SHP77 (cell line): ENCODE measurements around the gene ZBTB21.

Experiments
- DNase-seq, 2 experiments: peaks; one replicate each; lab custom pipeline; 2025; lab: John Stamatoyannopoulos, UW

The ZBTB21 gene

DNA sequence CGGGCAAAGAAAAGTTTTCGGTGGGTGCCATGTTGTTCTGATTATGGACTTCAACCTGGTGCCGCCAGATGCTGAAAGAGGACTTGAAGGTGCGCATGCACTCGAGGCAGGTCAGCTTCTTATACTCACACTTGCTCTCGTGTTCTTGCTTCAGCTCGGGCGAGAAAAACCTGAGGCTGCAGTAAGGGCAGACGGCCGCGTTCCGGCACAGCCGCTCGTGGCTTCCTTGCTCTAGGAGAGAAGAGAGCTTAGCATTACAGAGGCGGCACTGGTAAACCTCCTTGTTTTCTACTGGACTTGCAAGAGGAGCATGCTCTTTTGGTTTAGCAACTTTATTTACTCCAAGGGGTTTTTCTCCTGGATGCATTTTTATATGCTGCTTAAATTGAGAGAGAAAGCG is 18.5 kb downstream of the ZBTB21 start:
- no peak for DNase-seq

DNA sequence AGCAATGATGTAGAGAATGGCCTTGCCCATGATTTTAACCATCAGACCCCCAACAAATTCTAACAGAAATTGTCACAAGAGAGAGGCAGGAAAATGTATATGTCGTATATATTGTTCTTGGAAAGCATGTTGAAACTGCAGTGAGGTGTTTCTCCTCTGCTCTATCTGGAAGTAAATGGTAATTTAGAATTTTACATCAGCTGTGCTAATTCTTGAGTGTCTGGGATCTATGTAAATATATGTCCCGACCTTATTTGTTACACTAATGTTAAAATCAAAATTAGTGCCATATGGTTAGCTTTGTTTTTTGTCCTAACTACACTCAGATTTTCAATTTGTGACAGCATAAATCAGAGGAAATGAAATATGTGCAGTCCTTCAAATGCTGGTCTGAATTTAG is 20.5 kb downstream of the ZBTB21 start:
- DNase-seq = no peak

- no peak for DNase-seq
Measured at GRCh38 chr21:41987310-41987709, 22.9 kb downstream of the ZBTB21 start.

DNA sequence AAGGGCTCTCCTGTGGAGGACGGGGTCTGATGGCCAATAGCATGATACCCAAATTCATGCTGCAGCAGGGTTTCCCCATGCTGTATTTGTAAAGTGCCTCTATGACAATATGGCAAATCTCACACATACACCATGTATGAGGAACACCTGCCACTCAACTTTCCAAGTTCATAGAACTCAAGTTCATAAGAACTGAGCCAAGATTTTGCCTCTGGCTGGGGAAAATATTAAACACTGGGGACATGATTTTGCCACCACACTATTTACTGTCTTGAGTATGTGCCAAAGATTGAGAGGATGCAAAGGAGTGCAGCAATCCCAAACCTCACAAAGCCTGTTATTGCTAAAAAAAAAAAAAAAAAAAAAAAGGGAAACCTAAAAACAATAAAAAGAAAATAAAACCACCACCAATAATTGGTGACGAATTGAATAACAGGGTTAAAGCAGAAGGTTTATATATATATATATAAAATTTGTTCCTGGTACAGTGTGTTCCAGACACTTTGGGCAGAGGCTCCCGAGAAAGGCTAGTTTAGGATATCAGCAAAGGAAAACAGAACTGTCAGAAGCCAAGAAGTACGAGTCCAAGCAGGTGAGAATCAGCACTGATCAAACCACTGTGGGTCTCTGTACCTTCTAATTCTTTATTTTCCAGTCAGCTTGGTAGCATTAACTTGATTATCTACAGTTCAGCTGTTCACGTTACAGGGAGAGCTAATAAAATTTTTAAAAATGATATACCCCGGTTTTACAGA is 24.3 kb downstream of the ZBTB21 start:
- no peak for DNase-seq

DNA sequence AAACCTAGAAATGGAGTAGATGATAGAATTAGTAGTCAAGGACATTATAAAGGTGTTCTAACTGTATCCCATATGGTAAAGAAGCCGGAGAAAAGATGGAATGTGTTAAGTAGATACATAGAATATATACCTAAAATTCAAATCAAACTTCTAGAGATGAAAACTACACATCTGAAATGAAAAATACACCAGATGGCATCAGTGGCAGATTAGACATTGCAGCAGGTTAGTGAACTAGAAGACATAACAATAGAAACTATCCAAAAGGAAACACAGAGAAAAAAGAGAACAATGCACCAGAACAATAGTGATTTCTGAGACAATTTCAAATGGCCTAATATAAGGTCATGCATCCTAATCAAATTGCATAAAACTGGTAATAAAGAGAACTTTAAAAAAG is 26.9 kb downstream of the ZBTB21 start:
- no peak for DNase-seq

- DNase-seq = no peak
Measured at GRCh38 chr21:41980561-41980960, 29.6 kb downstream of the ZBTB21 start.

GRCh38 chr21:41979751-41980369 is 30.3 kb downstream of the ZBTB21 start:
- no peak for DNase-seq

GRCh38 chr21:41979335-41979734 is 30.8 kb downstream of the ZBTB21 start:
- no peak for DNase-seq

GRCh38 chr21:41977034-41977950 is 32.9 kb downstream of the ZBTB21 start:
- no peak for DNase-seq

DNA sequence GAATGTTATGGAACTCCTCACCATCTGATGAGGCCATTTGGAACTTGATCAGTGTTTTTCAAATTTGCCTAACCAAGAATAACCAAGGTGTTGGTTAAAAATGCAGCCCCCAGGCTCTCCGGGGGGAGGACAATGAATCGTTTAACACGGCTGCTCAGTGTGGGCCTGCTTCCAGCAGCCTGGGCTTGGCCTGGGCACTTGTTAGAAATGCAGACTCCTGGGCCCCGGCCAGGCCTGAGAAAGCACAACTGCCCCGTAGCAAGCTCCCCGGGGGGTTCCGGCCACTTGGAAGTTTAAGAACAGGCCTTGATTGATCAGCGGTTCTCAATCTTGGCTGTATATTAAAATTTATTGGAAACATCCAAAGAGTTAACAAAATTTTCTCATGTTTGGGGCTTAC is 33.5 kb downstream of the ZBTB21 start:
- DNase-seq = no peak

- no peak for DNase-seq
Measured at GRCh38 chr21:41975391-41976272, 34.5 kb downstream of the ZBTB21 start.

GRCh38 chr21:41974752-41975053 is 35.5 kb downstream of the ZBTB21 start:
- DNase-seq = no peak

GRCh38 chr21:41973861-41974751 is 36.1 kb downstream of the ZBTB21 start:
- DNase-seq = no peak

GRCh38 chr21:41973427-41973831 is 36.7 kb downstream of the ZBTB21 start:
- no peak for DNase-seq

DNA sequence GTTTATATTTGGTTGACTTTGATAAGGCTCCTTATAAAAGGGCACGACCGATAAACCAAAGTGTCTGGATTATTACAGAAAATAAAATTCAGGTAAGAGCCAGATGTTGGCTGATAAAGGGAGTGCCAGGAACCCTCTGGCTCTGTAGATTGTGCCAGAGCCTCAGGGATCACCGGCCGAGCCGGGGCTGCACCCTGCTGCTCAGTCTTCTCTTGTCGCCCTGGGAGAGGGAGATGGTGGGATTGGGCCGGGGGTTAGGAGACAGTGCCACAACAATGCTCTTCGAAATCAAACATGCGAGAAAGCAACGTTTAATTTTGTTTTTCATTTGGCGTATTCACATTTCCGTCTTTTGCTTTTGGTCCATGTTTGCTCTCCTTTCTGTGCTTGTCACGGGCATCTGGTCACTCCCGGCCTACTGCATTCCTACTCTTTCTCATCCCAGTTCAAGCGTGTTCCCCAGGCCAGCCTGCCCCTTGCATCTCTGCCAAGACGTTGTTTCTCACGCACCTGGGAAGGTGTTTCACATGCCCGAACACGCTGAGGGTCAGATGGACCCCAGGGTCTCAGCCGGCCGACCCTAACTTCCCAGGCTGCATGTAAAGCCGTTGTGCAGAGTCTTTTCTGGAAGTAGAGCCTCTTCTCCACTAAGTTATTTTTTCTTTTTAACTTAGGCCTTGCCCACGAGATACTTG is 37.5 kb downstream of the ZBTB21 start:
- DNase-seq = no peak

DNA sequence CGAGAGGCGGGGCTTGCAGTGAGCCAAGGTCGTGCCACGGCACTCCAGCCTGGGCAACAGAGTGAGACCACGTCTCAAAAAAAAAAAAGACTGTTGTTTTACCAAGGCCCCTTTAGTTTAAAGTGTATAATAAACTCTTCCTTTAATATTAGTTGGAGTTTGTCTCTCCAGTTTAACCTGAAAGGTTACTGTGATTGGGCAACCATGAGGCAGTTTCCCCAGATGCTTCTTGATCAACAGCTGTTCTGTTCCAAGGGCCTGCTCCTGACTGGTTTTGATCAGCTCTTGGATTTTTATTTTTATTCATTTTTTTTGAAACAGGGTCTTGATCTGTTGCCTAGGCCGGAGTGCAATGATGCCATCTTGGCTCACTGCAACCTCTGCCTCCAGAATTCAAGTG is 38.3 kb downstream of the ZBTB21 start:
- no peak for DNase-seq

DNA sequence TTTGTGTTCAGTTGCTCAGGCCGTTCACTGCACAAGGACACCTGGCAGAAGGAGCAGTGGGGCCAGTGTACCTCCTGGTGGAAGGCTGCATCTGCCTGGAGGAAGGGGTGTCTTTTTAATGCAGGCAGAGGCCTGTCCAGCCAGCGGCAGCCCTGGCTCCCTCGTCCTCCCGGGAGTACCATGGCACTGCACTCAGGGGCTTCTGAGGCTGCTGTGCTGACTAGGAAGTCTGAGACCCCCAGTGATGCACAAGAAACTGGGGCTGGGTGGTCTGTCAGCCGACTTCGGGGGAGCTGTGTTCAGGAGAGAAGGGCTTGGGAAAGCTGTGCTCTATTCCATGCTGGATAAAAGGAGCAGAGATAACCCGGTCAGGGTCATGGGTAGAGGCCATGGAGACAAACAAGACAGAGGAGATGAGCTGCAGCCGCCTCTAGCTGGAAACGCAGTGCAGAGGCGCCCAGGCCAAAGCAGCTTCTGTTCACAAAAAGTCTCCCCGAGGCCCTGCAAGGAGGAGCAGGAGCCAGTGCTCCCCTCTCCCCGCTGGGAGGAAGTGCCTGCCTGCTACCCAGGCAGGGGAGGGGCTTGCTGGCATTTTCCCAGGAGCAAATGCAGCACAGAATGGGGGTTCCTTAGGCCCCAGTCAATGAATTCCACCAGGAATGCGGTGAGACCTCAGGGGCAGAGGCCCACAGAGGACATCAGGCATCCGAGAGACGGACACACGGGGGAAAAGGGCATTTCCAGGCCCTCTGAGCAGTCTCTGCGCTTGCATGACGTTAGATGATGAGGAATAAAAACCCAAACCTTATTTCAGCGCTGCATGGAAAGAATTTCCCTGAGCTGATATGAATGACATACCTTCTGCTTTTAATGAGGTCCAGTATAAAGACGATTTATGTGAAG is 39.2 kb downstream of the ZBTB21 start:
- no peak for DNase-seq

- DNase-seq = no peak
Measured at GRCh38 chr21:41970106-41970391, 40.1 kb downstream of the ZBTB21 start.

DNA sequence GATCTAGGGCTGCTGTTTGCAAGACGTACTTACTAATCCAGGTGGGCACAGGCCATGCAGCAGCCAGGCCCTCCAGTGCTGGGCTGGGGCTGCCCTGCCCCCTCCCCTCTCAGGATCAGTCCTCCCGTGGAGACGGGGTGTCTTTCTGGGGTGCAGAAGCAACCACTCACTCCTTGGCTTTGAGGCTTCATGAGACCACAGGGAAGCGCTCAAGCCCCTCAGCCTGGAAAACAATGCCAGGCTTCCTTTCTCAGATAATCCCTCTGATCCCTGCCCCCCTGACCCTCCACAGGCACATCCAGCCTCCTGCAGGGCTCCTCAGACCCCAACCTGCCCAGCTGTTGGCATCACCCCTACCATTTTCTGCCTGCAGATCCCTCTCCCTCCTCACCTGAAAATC is 42.5 kb downstream of the ZBTB21 start:
- DNase-seq = no peak
